Activated CD8-positive, alpha-beta memory T cell treated with anti-CD3 and anti-CD28 coated beads, Interleukin-2, amount 10 ng/mL, durations not matched to agents 7 days and 5 days (primary cell): Measurements from ENCODE around the gene NTF4. TPM values are rescaled to one million over a fixed set of nuclear protein-coding genes. Genes with fewer than 3 reads are reported as not detected.
"Not testable (repeated sequence)": the region's sequence is repeated elsewhere in the genome, so short reads cannot be mapped to it uniquely, and the experiment has no call there.

ENCODE experiments used
- ATAC-seq: fragments of 150-1000 bp; cut with Tn5 transposase; one replicate; pipeline ENCODE4 v1.10.0; 2021; ENCODE audit warnings: moderate library complexity
- CTCF ChIA-PET: fragments of 350-600 bp; sonication (Branson Sonifier 250); formaldehyde crosslinking; loops from one replicate; lab custom pipeline; 2021; ENCODE audit warnings: antibody characterized with exemption; lab: Charles Lee
- DNase-seq: peaks from one replicate; pipeline ENCODE4 v3.0.0-alpha.2; 2020
- H3K27ac Mint-ChIP-seq: one replicate; pipeline ENCODE4 v1.8.0; 2021; ENCODE audit warnings: mild to moderate bottlenecking, mixed read lengths
- H3K27me3 Mint-ChIP-seq: one replicate; pipeline ENCODE4 v1.8.0; 2021; ENCODE audit warnings: mixed read lengths
- H3K36me3 Mint-ChIP-seq: one replicate; pipeline ENCODE4 v1.8.0; 2021; ENCODE audit warnings: mild to moderate bottlenecking, mixed read lengths
- H3K4me1 Mint-ChIP-seq: one replicate; pipeline ENCODE4 v1.8.0; 2021; ENCODE audit warnings: mixed read lengths
- H3K4me3 Mint-ChIP-seq: one replicate; pipeline ENCODE4 v1.8.0; 2021; ENCODE audit warnings: mild to moderate bottlenecking, moderate library complexity, mixed read lengths
- H3K9me3 Mint-ChIP-seq: one replicate; pipeline ENCODE4 v1.8.0; 2022; ENCODE audit warnings: low read depth, mixed read lengths
- total RNA-seq, 2 experiments: library from RNA; stranded (reverse); gene quantifications; one replicate each; pipeline ENCODE4 v1.2.3, GENCODE V29; 2021

Gene NTF4
- total RNA-seq, 2 experiments from 2014 or later, result not detected

GRCh38 chr19:49019242-49019932, 45.2 kb downstream of the NTF4 start:
- no peak overlapping the region for H3K27ac Mint-ChIP-seq
- H3K4me3 Mint-ChIP-seq, result peak overlapping the region; percentile 65
- no peaks in the 10 kb centered on the region for H3K9me3 Mint-ChIP-seq
- no peaks in the 10 kb centered on the region for H3K36me3 Mint-ChIP-seq
- peaks cover 34% of the 10 kb centered on the region for H3K4me1 Mint-ChIP-seq
- peak; percentile 31 for ATAC-seq
- DNase-seq, result peak; percentile 69
- CTCF ChIA-PET, result interaction anchor here (0.9 to 5.6 kb wide), 8 partner anchors 11 to 174 kb away, joined by 3 to 47 read pairs (median 4); partner anchors contain the start of gene LIN7B
- peaks cover 14% of the 10 kb centered on the region for H3K27me3 Mint-ChIP-seq

GRCh38 chr19:49018388-49019241, 46.0 kb downstream of the NTF4 start:
- not testable (repeated sequence) for H3K27ac Mint-ChIP-seq, H3K9me3 Mint-ChIP-seq, H3K36me3 Mint-ChIP-seq
- H3K27me3 Mint-ChIP-seq, result peaks cover 14% of the 10 kb centered on the region
- ATAC-seq (peak; percentile 16), DNase-seq (peak; percentile 51)
- H3K4me3 Mint-ChIP-seq, result peak overlapping the region; percentile 65
- H3K4me1 Mint-ChIP-seq, result peaks cover 34% of the 10 kb centered on the region
- CTCF ChIA-PET, result interaction anchor here (1.0 to 5.6 kb wide), 10 partner anchors 11 to 174 kb away, joined by 3 to 47 read pairs (median 4); partner anchors contain the start of genes GYS1, LIN7B and RUVBL2

- H3K36me3 Mint-ChIP-seq, result peaks cover 2% of the 10 kb centered on the region
- CTCF ChIA-PET, result interaction anchor here (0.7 to 5.6 kb wide), 10 partner anchors 9 to 96 kb away, joined by 3 to 47 read pairs (median 4); partner anchors contain the start of genes GYS1, LIN7B and RUVBL2
- H3K4me1 Mint-ChIP-seq, result peaks cover 34% of the 10 kb centered on the region
- ATAC-seq (peak; percentile 87), DNase-seq (peak; percentile 79)
- peak overlapping the region; percentile 65 for H3K4me3 Mint-ChIP-seq
- H3K9me3 Mint-ChIP-seq, result no peaks in the 10 kb centered on the region
- peaks cover 14% of the 10 kb centered on the region for H3K27me3 Mint-ChIP-seq
- H3K27ac Mint-ChIP-seq, result no peak overlapping the region
Observed at GRCh38 chr19:49017666-49018351, 46.8 kb downstream of the NTF4 start.

GRCh38 chr19:49017041-49017665, 47.5 kb downstream of the NTF4 start, which contains the start of gene LHB:
Gene LHB, minus strand, starts transcription at chr19:49017091. Its CDS starts 10 bp downstream, at chr19:49017081.
- ATAC-seq, result no peak
- peaks cover 14% of the 10 kb centered on the region for H3K27me3 Mint-ChIP-seq
- H3K4me1 Mint-ChIP-seq, result peaks cover 34% of the 10 kb centered on the region
- CTCF ChIA-PET, result interaction anchor here (0.7 to 5.6 kb wide), 7 partner anchors 8 to 51 kb away, joined by 3 to 47 read pairs (median 4); partner anchors contain the start of genes GYS1 and RUVBL2
- no peak within 1 kb of the TSS for H3K27ac Mint-ChIP-seq
- no peak for DNase-seq
- H3K4me3 Mint-ChIP-seq, result peak within 1 kb of the TSS; percentile 65
- H3K36me3 Mint-ChIP-seq, result peaks cover 6% of the 10 kb centered on the region
- H3K9me3 Mint-ChIP-seq, result no peaks in the 10 kb centered on the region

GRCh38 chr19:49016067-49016839, 48.4 kb downstream of the NTF4 start:
- Mint-ChIP-seq H3K4me3 (no peak overlapping the region), H3K4me1 (peaks cover 26% of the 10 kb centered on the region), H3K27me3 (peaks cover 14% of the 10 kb centered on the region), H3K27ac (no peak overlapping the region), H3K36me3 (peaks cover 6% of the 10 kb centered on the region), H3K9me3 (no peaks in the 10 kb centered on the region)
- no peak for ATAC-seq
- CTCF ChIA-PET, result interaction anchor here (1.2 kb wide), 1 partner anchor 23 kb away, joined by 3 read pairs; the partner anchor contains the start of genes GYS1 and RUVBL2
- no peak for DNase-seq

GRCh38 chr19:49014870-49015255, 49.8 kb downstream of the NTF4 start:
- Mint-ChIP-seq H3K4me1 (peaks cover 15% of the 10 kb centered on the region), H3K9me3 (no peaks in the 10 kb centered on the region), H3K27me3 (peaks cover 6% of the 10 kb centered on the region), H3K27ac (no peak overlapping the region), H3K36me3 (peaks cover 9% of the 10 kb centered on the region), H3K4me3 (no peak overlapping the region)
- CTCF ChIA-PET, result no interaction called here
- ATAC-seq (no peak), DNase-seq (no peak)

- Mint-ChIP-seq H3K27me3 (peaks cover 4% of the 10 kb centered on the region), H3K36me3 (peaks cover 11% of the 10 kb centered on the region), H3K4me3 (no peak overlapping the region), H3K4me1 (peaks cover 14% of the 10 kb centered on the region), H3K27ac (no peak overlapping the region), H3K9me3 (no peaks in the 10 kb centered on the region)
- ATAC-seq, result no peak
- CTCF ChIA-PET, result interaction anchor here (1.3 to 2.6 kb wide), 2 partner anchors 14 to 21 kb away, joined by 4 to 14 read pairs; partner anchors contain the start of genes GYS1 and RUVBL2
- no peak for DNase-seq
Observed at GRCh38 chr19:49014123-49014869, 50.3 kb downstream of the NTF4 start.

GRCh38 chr19:49011194-49011593, 53.4 kb downstream of the NTF4 start:
- Mint-ChIP-seq H3K9me3 (no peaks in the 10 kb centered on the region), H3K4me3 (no peak overlapping the region), H3K27me3 (no peaks in the 10 kb centered on the region), H3K36me3 (peaks cover 18% of the 10 kb centered on the region), H3K4me1 (no peaks in the 10 kb centered on the region), H3K27ac (no peak overlapping the region)
- DNase-seq, result no peak
- ATAC-seq, result no peak
- CTCF ChIA-PET, result interaction anchor here (1.3 kb wide), 1 partner anchor 45 kb away, joined by 3 read pairs; no protein-coding TSS in a partner anchor

Other genes starting within 250 kb of the NTF4 start
- under 1 TPM; 0.38 to 0.59 TPM for gene HSD17B14, start 228.3 kb downstream of the NTF4 start, total RNA-seq
- 1 to 10 TPM; 2.2 to 5.6 TPM for gene PLEKHA4, start 196.2 kb downstream of the NTF4 start, total RNA-seq
- gene PPP1R15A, start 192.4 kb downstream of the NTF4 start, total RNA-seq, result 10 to 100 TPM; 32.1 to 89.7 TPM
- gene TULP2, start 166.1 kb downstream of the NTF4 start, total RNA-seq, result under 1 TPM in 1 of 2 experiments, not detected in 1; 0.47 TPM
- gene NUCB1, start 164.5 kb downstream of the NTF4 start, total RNA-seq, result 100 to 1,000 TPM; 185 to 226 TPM
- 1 to 10 TPM in 1 of 2 experiments, under 1 TPM in 1; 0.96 to 1.1 TPM for gene DHDH, start 131.1 kb downstream of the NTF4 start, total RNA-seq
- gene BAX, start 109.9 kb downstream of the NTF4 start, total RNA-seq, result 100 to 1,000 TPM; 359 to 377 TPM
- 1,000 to 10,000 TPM; 1,380 to 1,403 TPM for gene FTL, start 99.5 kb downstream of the NTF4 start, total RNA-seq
- gene GYS1, start 71.5 kb downstream of the NTF4 start, total RNA-seq, result 10 to 100 TPM; 44.0 to 65.5 TPM
- 100 to 1,000 TPM; 124 to 125 TPM for gene RUVBL2, start 70.9 kb downstream of the NTF4 start, total RNA-seq
- not detected for gene LHB, start 47.7 kb downstream of the NTF4 start, total RNA-seq
- gene CGB3, start 40.5 kb downstream of the NTF4 start, total RNA-seq, result not detected
- gene CGB2, start 32.9 kb downstream of the NTF4 start, total RNA-seq, result not detected
- not detected for gene CGB1, start 27.9 kb downstream of the NTF4 start, total RNA-seq
- not detected for gene CGB5, start 21.0 kb downstream of the NTF4 start, total RNA-seq
- gene CGB8, start 15.7 kb downstream of the NTF4 start, total RNA-seq, result not detected
- not detected for gene CGB7, start 7.1 kb downstream of the NTF4 start, total RNA-seq
- gene KCNA7, start 7.9 kb upstream of the NTF4 start, total RNA-seq, result not detected
- 100 to 1,000 TPM; 222 to 224 TPM for gene SNRNP70, start 20.6 kb upstream of the NTF4 start, total RNA-seq
- gene LIN7B, start 49.6 kb upstream of the NTF4 start, total RNA-seq, result 1 to 10 TPM; 3.3 to 5.7 TPM
- gene C19orf73, start 54.3 kb upstream of the NTF4 start, total RNA-seq, result 1 to 10 TPM; 1.6 to 1.8 TPM
- 1 to 10 TPM; 1.7 to 3.6 TPM for gene PPFIA3, start 54.7 kb upstream of the NTF4 start, total RNA-seq
- gene HRC, start 90.6 kb upstream of the NTF4 start, total RNA-seq, result not detected
- under 1 TPM in 1 of 2 experiments, not detected in 1; 0.14 TPM for gene TRPM4, start 93.0 kb upstream of the NTF4 start, total RNA-seq